ENCODE measurements around the gene MAPRE3. TPM values are rescaled to one million over a fixed set of nuclear protein-coding genes. Genes with fewer than 3 reads are reported as not detected.
"Not testable (repeated sequence)": the region's sequence is repeated elsewhere in the genome, so short reads cannot be mapped to it uniquely, and the experiment has no call there.

MAPRE3 gene
- total and polyA plus RNA-seq, 8 donors = 4.7 to 56.8 (median 10.1) TPM

DNA sequence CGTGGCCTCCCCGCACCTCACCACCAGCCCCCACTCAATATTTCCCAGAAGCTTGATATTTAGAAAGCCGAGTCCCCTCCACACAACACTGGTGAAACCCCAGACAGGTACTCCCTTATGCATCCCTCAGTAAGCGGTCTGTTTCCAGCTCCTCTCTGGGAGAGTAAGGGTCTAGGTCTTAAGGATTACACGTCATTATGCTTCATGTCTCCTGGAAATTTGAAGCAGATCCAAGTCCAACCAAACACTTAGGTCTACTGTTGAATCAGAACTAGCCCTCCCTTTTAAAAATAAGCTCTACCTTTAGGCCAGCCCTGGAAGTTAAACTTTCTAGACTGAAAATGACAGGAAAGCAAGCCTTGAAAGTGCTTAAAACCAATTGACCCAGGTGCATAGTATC is 102.5 kb downstream of the MAPRE3 start:
- peaks cover 12 to 18% (median 13%) of the 10 kb centered on the region in 3 donors for H3K4me1 ChIP-seq
- TF ChIP-seq, protein P1, sequence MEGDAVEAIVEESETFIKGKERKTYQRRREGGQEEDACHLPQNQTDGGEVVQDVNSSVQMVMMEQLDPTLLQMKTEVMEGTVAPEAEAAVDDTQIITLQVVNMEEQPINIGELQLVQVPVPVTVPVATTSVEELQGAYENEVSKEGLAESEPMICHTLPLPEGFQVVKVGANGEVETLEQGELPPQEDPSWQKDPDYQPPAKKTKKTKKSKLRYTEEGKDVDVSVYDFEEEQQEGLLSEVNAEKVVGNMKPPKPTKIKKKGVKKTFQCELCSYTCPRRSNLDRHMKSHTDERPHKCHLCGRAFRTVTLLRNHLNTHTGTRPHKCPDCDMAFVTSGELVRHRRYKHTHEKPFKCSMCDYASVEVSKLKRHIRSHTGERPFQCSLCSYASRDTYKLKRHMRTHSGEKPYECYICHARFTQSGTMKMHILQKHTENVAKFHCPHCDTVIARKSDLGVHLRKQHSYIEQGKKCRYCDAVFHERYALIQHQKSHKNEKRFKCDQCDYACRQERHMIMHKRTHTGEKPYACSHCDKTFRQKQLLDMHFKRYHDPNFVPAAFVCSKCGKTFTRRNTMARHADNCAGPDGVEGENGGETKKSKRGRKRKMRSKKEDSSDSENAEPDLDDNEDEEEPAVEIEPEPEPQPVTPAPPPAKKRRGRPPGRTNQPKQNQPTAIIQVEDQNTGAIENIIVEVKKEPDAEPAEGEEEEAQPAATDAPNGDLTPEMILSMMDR (IDR thresholded peaks at IDR 0.05) = no peak
- H3K9me3 ChIP-seq = no peaks in the 10 kb centered on the region
- no peaks in the 10 kb centered on the region for H3K36me3 ChIP-seq
- FAIRE-seq = no peak
- intact Hi-C loops (cut with DNase I) = no loop called here
- DNase-seq = peak in 1 of 6 donors; percentile 21
- WGBS, 2 donors = 87 to 91% methylated on average over 5 of the region's 5 CpGs
- no peak overlapping the region for H3K4me3 ChIP-seq
- H3K27ac ChIP-seq = no peak overlapping the region
- ATAC-seq = no peak
- H3K27me3 ChIP-seq = no peaks in the 10 kb centered on the region

DNA sequence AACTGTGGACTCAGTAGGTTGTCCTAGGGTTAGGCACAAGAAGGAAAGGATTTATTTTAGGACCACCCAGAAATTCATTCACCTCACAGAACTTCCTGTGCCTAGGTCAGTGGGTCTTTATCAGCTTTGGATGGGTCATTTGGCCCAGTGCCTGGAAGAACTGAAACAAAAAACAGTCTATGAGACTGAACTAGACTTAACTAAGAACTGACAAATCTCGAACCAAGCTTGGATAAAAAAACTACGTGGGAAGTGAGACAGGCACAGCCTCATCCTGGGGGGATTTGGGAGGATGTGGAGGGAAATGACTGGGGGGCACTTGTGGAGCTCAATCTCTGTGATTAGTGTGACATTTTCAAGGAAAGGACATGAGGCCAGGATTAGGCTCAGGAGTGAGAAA is 103.3 kb downstream of the MAPRE3 start:
- Histone ChIP-seq H3K27me3 (no peaks in the 10 kb centered on the region), H3K4me1 (peaks cover 12 to 18% (median 13%) of the 10 kb centered on the region in 3 donors), H3K36me3 (no peaks in the 10 kb centered on the region), H3K9me3 (no peaks in the 10 kb centered on the region), H3K4me3 (no peak overlapping the region), H3K27ac (no peak overlapping the region)
- intact Hi-C loops (cut with DNase I) = no loop called here
- ATAC-seq (no peak), DNase-seq (no peak), FAIRE-seq (no peak)
- 41 to 59% methylated on average over 2 of the region's 2 CpGs for WGBS, 2 donors
- TF ChIP-seq, protein P1 (IDR thresholded peaks at IDR 0.05) = no peak

DNA sequence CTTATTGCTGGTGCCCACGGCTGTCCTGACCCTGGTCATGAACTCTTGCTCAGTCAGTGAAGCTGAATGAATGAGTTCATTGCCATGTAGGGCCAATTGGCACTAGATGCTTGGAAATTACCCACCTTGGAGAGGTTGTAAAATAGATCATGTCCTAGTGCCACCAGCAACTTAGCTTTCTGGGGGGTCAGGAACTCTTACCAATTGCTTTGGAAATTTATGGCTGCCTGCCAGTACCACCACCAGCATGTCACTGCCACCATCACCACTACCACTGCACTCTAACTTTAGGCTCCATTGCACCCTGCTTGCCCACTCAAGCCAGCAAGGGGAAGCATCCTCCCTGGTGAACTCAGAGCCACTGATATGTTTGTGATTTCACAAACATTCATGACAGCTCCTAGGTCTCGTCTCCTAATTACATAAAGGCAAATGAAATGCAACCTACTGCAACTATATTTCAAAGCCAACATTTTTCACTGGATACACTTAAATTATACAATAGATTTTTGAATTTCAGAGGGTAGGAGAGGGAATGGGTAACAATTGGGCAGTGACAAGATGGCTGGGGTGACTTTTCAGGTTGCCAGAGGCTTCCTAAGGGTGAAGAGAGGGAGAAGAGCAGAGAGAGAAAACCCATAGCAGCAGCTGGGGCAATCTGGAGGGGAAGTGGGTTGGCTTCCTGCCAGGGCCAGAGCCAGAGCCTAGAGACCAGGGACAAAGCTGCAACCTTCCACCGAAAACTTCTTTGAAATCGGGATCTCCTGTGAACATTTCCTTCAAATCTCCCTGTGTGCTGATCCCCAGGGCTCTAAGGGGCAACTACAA is 104.5 kb downstream of the MAPRE3 start:
- no peaks in the 10 kb centered on the region for H3K9me3 ChIP-seq
- H3K4me1 ChIP-seq = peaks cover 5 to 13% (median 7%) of the 10 kb centered on the region in 3 donors
- H3K27me3 ChIP-seq = no peaks in the 10 kb centered on the region
- ATAC-seq (no peak), DNase-seq (peak in 1 of 6 donors; percentile 49), FAIRE-seq (no peak)
- no peak overlapping the region for H3K27ac ChIP-seq
- intact Hi-C loops (cut with DNase I) = no loop called here
- H3K4me3 ChIP-seq = no peak overlapping the region
- 72 to 73% methylated on average over 4 of the region's 4 CpGs for WGBS, 2 donors
- no peaks in the 10 kb centered on the region for H3K36me3 ChIP-seq
- TF ChIP-seq, protein P1 (IDR thresholded peaks at IDR 0.05) = no peak

DNA sequence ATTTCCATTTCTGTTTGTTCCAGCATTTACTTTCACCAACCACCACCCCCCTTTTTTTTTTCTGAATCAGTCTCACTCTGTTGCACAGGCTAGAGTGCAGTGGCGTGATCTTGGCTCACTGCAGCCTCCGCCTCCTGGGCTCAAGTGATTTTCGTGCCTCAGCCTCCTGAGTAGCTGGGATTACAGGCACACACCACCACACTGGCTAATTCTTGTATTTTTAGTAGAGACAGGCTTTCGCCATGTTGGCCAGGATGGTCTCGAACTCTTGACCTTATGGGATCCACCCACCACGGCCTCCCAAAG is 105.1 kb downstream of the MAPRE3 start:
- H3K9me3 ChIP-seq; H3K36me3 ChIP-seq; FAIRE-seq; intact Hi-C loops (cut with DNase I); H3K27me3 ChIP-seq; H3K27ac ChIP-seq; DNase-seq; H3K4me1 ChIP-seq; H3K4me3 ChIP-seq; ATAC-seq: not testable (repeated sequence)
- WGBS, 2 donors = 83 to 89% methylated on average over 6 of the region's 6 CpGs

DNA sequence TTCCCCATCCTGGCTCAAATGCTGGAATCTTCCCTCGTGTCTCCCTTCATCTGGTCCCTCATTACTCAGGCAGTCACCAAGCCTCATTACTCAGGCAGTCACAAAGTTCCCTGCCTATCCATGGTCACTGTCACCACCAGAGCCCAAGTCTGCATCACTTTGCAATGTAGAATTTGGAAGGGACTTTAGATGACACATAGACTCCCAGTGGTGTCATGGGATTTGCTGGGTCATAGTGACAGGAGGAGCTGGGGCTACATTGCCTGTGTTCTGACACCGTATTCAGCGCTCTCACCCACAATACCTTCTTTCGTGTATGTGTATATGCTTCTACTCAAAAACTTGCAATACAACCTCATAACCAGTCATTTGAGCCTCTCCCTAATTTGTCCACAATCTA is 105.9 kb downstream of the MAPRE3 start:
- no peak overlapping the region for H3K4me3 ChIP-seq
- peaks cover 0 to 7% (median 0%) of the 10 kb centered on the region in 3 donors for H3K4me1 ChIP-seq
- intact Hi-C loops (cut with DNase I) = no loop called here
- H3K36me3 ChIP-seq = no peaks in the 10 kb centered on the region
- no peak for ATAC-seq
- TF ChIP-seq, protein P1 (IDR thresholded peaks at IDR 0.05) = no peak
- FAIRE-seq = no peak
- H3K9me3 ChIP-seq = no peaks in the 10 kb centered on the region
- no peaks in the 10 kb centered on the region for H3K27me3 ChIP-seq
- DNase-seq = no peak
- WGBS, 2 donors = 74 to 83% methylated on average over 4 of the region's 4 CpGs
- no peak overlapping the region for H3K27ac ChIP-seq

Other genes with a start within 250 kb of the MAPRE3 start
- gene SLC35F6, start 206.4 kb upstream of the MAPRE3 start, total RNA-seq = 10 to 100 TPM; 10.1 to 21.9 (median 12.1) TPM
- 1 to 10 TPM; 9.3 to 9.9 TPM for gene SLC35F6, start 206.4 kb upstream of the MAPRE3 start, polyA plus RNA-seq
- gene CENPA, start 184.6 kb upstream of the MAPRE3 start, total RNA-seq = 1 to 10 TPM in 1 of 6 donors, under 1 TPM in 2, not detected in 3; 0.47 to 1.2 (median 0.49) TPM
- under 1 TPM; 0.14 to 0.23 TPM for gene CENPA, start 184.6 kb upstream of the MAPRE3 start, polyA plus RNA-seq
- gene DPYSL5, start 122.5 kb upstream of the MAPRE3 start, total RNA-seq = under 1 TPM in 2 of 6 donors, not detected in 4; 0.09 to 0.12 TPM
- under 1 TPM in 1 of 2 donors, not detected in 1; 0.02 TPM for gene DPYSL5, start 122.5 kb upstream of the MAPRE3 start, polyA plus RNA-seq
- 10 to 100 TPM; 57.3 to 77.1 (median 59.8) TPM for gene TMEM214, start 62.3 kb downstream of the MAPRE3 start, total RNA-seq
- gene TMEM214, start 62.3 kb downstream of the MAPRE3 start, polyA plus RNA-seq = 100 to 1,000 TPM in 1 of 2 donors, 10 to 100 TPM in 1; 72.1 to 109 TPM
- gene AGBL5, start 81.0 kb downstream of the MAPRE3 start, total RNA-seq = 10 to 100 TPM in 5 of 6 donors, 1 to 10 TPM in 1; 8.2 to 15.5 (median 11.9) TPM
- gene AGBL5, start 81.0 kb downstream of the MAPRE3 start, polyA plus RNA-seq = 10 to 100 TPM in 1 of 2 donors, 1 to 10 TPM in 1; 8.7 to 11.6 TPM
- 100 to 1,000 TPM in 3 of 6 donors, 10 to 100 TPM in 3; 76.6 to 148 (median 108) TPM for gene OST4, start 101.0 kb downstream of the MAPRE3 start, total RNA-seq
- gene OST4, start 101.0 kb downstream of the MAPRE3 start, polyA plus RNA-seq = 100 to 1,000 TPM; 183 to 188 TPM
- gene EMILIN1, start 108.0 kb downstream of the MAPRE3 start, total RNA-seq = 10 to 100 TPM in 2 of 6 donors, 1 to 10 TPM in 4; 2.6 to 47.1 (median 7.3) TPM
- 10 to 100 TPM in 1 of 2 donors, 1 to 10 TPM in 1; 3.7 to 15.5 TPM for gene EMILIN1, start 108.0 kb downstream of the MAPRE3 start, polyA plus RNA-seq
- 10 to 100 TPM in 1 of 6 donors, 1 to 10 TPM in 5; 5.1 to 11.7 (median 6.3) TPM for gene KHK, start 116.1 kb downstream of the MAPRE3 start, total RNA-seq
- 10 to 100 TPM; 10.6 to 16.2 TPM for gene KHK, start 116.1 kb downstream of the MAPRE3 start, polyA plus RNA-seq
- 1 to 10 TPM in 1 of 6 donors, under 1 TPM in 4, not detected in 1; 0.42 to 1.1 (median 0.78) TPM for gene CGREF1, start 148.5 kb downstream of the MAPRE3 start, total RNA-seq
- gene CGREF1, start 148.5 kb downstream of the MAPRE3 start, polyA plus RNA-seq = 1 to 10 TPM in 1 of 2 donors, under 1 TPM in 1; 0.49 to 1.2 TPM
- gene ABHD1, start 153.2 kb downstream of the MAPRE3 start, total RNA-seq = under 1 TPM in 5 of 6 donors, not detected in 1; 0.26 to 0.47 (median 0.34) TPM
- gene ABHD1, start 153.2 kb downstream of the MAPRE3 start, polyA plus RNA-seq = under 1 TPM; 0.27 to 0.99 TPM
- 10 to 100 TPM; 24.6 to 38.7 (median 29.6) TPM for gene PREB, start 164.0 kb downstream of the MAPRE3 start, total RNA-seq
- 10 to 100 TPM; 61.4 to 73.6 TPM for gene PREB, start 164.0 kb downstream of the MAPRE3 start, polyA plus RNA-seq
- gene PRR30, start 168.8 kb downstream of the MAPRE3 start, total RNA-seq = not detected
- gene PRR30, start 168.8 kb downstream of the MAPRE3 start, polyA plus RNA-seq = not detected
- under 1 TPM in 4 of 6 donors, not detected in 2; 0.03 to 0.19 (median 0.04) TPM for gene TCF23, start 178.4 kb downstream of the MAPRE3 start, total RNA-seq
- not detected for gene TCF23, start 178.4 kb downstream of the MAPRE3 start, polyA plus RNA-seq
- gene ATRAID, start 241.4 kb downstream of the MAPRE3 start, total RNA-seq = 10 to 100 TPM; 38.9 to 56.8 (median 48.6) TPM
- 100 to 1,000 TPM in 1 of 2 donors, 10 to 100 TPM in 1; 68.1 to 106 TPM for gene ATRAID, start 241.4 kb downstream of the MAPRE3 start, polyA plus RNA-seq
- gene SLC5A6, start 241.6 kb downstream of the MAPRE3 start, total RNA-seq = 10 to 100 TPM in 5 of 6 donors, 1 to 10 TPM in 1; 8.3 to 15.3 (median 13.1) TPM
- gene SLC5A6, start 241.6 kb downstream of the MAPRE3 start, polyA plus RNA-seq = 10 to 100 TPM; 14.9 to 15.0 TPM
- 10 to 100 TPM in 5 of 6 donors, 1 to 10 TPM in 1; 9.6 to 23.4 (median 14.7) TPM for gene CAD, start 246.7 kb downstream of the MAPRE3 start, total RNA-seq
- gene CAD, start 246.7 kb downstream of the MAPRE3 start, polyA plus RNA-seq = 10 to 100 TPM; 17.5 to 24.6 TPM